Prostate gland (tissue), 2 donors: ENCODE measurements around the gene EARS2. TPM values are rescaled to one million over a fixed set of nuclear protein-coding genes. Genes with fewer than 3 reads are reported as not detected.

Experiments used
- DNase-seq: peaks from one replicate; pipeline ENCODE4 v3.0.0-alpha.2; 2019; ENCODE audit warnings: low spot score
- H3K27ac ChIP-seq, 2 donors: fragments of 200-600 bp; sonication (generic); 2 replicates each; pipeline ENCODE4 v1.5.1; 2017 to 2019
- H3K27me3 ChIP-seq: fragments of 200-600 bp; sonication (generic); replicated peaks from 2 replicates; pipeline ENCODE4 v1.5.1; 2019; ENCODE audit not compliant: insufficient read depth
- H3K36me3 ChIP-seq, 2 donors: fragments of 200-600 bp; sonication (generic); 1 replicate in 1 of 2; 2 replicates in 1 of 2; pipeline versions ENCODE4 v1.5.1 to v1.8.1; 2017 to 2019
- H3K4me1 ChIP-seq: fragments of 200-600 bp; sonication (generic); replicated peaks from 2 replicates; pipeline ENCODE4 v1.5.1; 2019
- H3K4me3 ChIP-seq, 2 donors: fragments of 200-600 bp; sonication (generic); 2 replicates each; pipeline ENCODE4 v1.5.1; 2017 to 2019
- H3K9me3 ChIP-seq: fragments of 200-600 bp; sonication (generic); 2 replicates; pipeline ENCODE4 v1.5.1; 2017
- CTCF ChIP-seq, 4 experiments: fragments of 200-600 bp in 2 of 4; fragments of 450-650 bp in 2 of 4; sonication (generic) in 2 of 4; IDR thresholded peaks; 1 replicate in 3 of 4; 2 replicates in 1 of 4; pipeline ENCODE4 v1.5.1; 2016 to 2019; ENCODE audit warnings: antibody characterized with exemption in 4 of 4, mild to moderate bottlenecking in 2 of 4, moderate library complexity in 2 of 4
- POLR2A ChIP-seq: fragments of 450-650 bp; IDR thresholded peaks from one replicate; pipeline ENCODE4 v1.6.1; 2016; ENCODE audit warnings: antibody characterized with exemption, mild to moderate bottlenecking
- POLR2AphosphoS5 ChIP-seq: sonication (generic); formaldehyde crosslinking; IDR thresholded peaks from one replicate; pipeline ENCODE4 v1.6.1; 2017; ENCODE audit warnings: antibody characterized with exemption
- WGBS: methylation state at CpG from one replicate; pipeline ENCODE4 v1.1.5; 2018; 5-methylcytosine and 5-hydroxymethylcytosine counted together
- intact Hi-C: fragments of 100-400 bp; cut with DNase I; formaldehyde crosslinking; loops from one replicate; pipeline ENCODE4 v1.14.2; 2022
- total RNA-seq, 2 donors: library from RNA; depleted of rRNA; stranded (reverse); fragments of >200 nt; gene quantifications; one replicate each; pipeline ENCODE4 v1.1.0, GENCODE V29; 2016

Gene EARS2
- total RNA-seq, 2 donors from 2014 or later, result 40.3 to 60.2 TPM

DNA sequence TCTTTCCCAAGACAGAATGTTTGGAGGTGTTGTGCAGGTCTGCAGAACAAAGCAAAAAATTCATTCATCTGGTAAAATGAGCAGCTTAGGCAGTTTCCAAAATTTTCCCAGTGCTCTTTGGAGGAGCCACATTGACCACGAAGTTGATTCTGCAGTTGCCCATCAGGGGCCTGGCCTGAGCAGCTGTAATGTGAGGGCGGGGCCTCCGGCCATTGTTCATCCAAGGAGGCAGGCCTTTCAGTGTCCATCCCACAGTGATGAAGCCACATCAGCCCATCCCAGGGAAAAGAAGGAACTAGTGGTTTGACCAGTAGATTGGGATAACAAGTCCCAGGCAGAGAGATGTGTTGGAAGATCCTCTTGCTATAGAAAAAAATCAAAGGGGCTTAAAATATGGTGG, 10.5 kb upstream of the EARS2 start:
- Histone ChIP-seq H3K9me3 (no peaks in the 10 kb centered on the region), H3K36me3 (peaks cover 8 to 23% of the 10 kb centered on the region in 2 donors), H3K4me3 (no peak overlapping the region), H3K4me1 (no peaks in the 10 kb centered on the region), H3K27me3 (no peaks in the 10 kb centered on the region), H3K27ac (no peak overlapping the region)
- intact Hi-C loops, result no loop called here
- WGBS, result 88% methylated on average over 3 of the region's 3 CpGs
- no peak for DNase-seq
- no peak for TF ChIP-seq CTCF (IDR thresholded peaks at IDR 0.05)
- TF ChIP-seq POLR2AphosphoS5, result no peak
- TF ChIP-seq POLR2A, result no peak

DNA sequence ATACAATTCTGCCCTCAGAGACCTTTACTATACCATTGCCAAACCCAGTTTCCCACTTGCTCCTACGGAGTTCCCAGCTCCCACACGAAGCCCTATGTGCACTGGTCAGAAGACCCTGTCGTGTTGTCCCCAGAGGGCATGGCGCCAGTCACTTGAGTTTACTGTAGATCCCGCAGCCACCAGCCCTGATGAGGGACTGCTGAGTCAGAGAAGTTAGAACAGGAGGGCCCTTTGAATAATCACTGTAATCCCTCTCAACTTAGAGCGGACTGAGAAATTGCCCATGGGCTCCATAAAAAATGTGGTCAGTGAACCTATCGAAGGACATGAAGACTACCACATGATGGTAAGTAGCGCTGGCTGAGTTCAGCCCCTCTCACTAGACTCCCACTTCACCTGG, 9.6 kb upstream of the EARS2 start:
- peaks cover 10 to 29% of the 10 kb centered on the region in 2 donors for H3K36me3 ChIP-seq

DNA sequence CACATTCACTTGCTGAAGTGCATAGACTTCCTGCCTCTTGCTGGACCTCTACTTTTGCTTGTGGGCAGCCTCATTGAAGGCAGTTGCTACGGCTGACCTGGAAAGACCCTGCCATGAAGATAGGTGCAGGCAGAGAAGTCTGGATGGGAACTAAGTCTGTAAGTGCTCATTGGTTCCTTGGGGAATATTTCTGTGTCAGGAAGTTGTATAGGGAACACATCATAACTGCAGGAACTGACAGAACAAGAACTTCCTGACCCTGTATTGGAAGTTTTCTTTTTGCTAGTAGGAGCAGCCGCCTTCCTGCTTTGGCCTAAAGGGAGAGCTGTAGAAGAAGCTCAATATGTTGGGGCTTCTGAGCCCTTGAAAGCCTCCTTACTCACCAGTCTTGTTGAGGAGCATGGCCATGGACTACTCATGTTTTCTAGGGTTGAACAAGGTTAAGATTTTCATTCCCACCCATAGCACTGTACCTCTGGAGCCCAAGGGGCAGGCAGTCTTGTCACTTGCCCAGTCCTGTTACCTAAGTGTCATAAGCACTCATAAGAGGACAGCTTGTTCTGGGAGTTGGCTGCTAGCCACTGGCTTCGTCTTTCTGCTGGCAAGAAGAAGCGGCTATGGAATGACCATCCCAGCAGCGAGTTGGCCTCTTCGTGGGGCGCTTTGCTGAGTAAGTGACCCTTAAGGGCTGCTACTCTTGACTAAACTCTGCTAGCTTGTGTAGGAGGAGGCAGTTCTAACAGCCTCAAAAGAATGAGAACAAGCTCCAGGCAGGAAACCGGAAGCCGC, 7.6 kb upstream of the EARS2 start:
- H3K27me3 ChIP-seq, result no peaks in the 10 kb centered on the region
- intact Hi-C loops, result no loop called here
- H3K9me3 ChIP-seq, result no peaks in the 10 kb centered on the region
- TF ChIP-seq CTCF (IDR thresholded peaks at IDR 0.05) (no peak), POLR2AphosphoS5 (peak; percentile 29)
- peak; percentile 22 for DNase-seq
- WGBS, result 54% methylated on average over 9 of the region's 9 CpGs
- H3K4me1 ChIP-seq, result no peaks in the 10 kb centered on the region
- no peak overlapping the region for H3K4me3 ChIP-seq
- peaks cover 17% of the 10 kb centered on the region in 2 donors for H3K36me3 ChIP-seq
- H3K27ac ChIP-seq, result no peak overlapping the region

More for the DNA sequence above, 9.6 kb upstream of the EARS2 start:
- no peak overlapping the region for H3K4me3 ChIP-seq
- no peaks in the 10 kb centered on the region for H3K9me3 ChIP-seq
- no peak overlapping the region for H3K27ac ChIP-seq
- TF ChIP-seq POLR2AphosphoS5 (no peak), POLR2A (no peak), CTCF (IDR thresholded peaks at IDR 0.05) (no peak)
- 95% methylated on average over 8 of the region's 8 CpGs for WGBS
- H3K27me3 ChIP-seq, result no peaks in the 10 kb centered on the region
- DNase-seq, result no peak
- intact Hi-C loops, result no loop called here
- H3K4me1 ChIP-seq, result no peaks in the 10 kb centered on the region

- no peak for DNase-seq
- peaks cover 17 to 18% of the 10 kb centered on the region in 2 donors for H3K36me3 ChIP-seq
- WGBS, result 86% methylated on average over 6 of the region's 6 CpGs
- no peaks in the 10 kb centered on the region for H3K27me3 ChIP-seq
- no peak overlapping the region for H3K27ac ChIP-seq
- no peaks in the 10 kb centered on the region for H3K9me3 ChIP-seq
- TF ChIP-seq POLR2A, result no peak
- no peak for TF ChIP-seq CTCF (IDR thresholded peaks at IDR 0.05)
- no peak for TF ChIP-seq POLR2AphosphoS5
- intact Hi-C loops, result no loop called here
- no peaks in the 10 kb centered on the region for H3K4me1 ChIP-seq
- no peak overlapping the region for H3K4me3 ChIP-seq
Observed at GRCh38 chr16:23563186-23563585, 6.0 kb upstream of the EARS2 start.

GRCh38 chr16:23562505-23562904, 5.4 kb upstream of the EARS2 start:
- H3K27ac ChIP-seq, result no peak overlapping the region
- H3K4me1 ChIP-seq, result no peaks in the 10 kb centered on the region
- no peaks in the 10 kb centered on the region for H3K27me3 ChIP-seq
- no peak for DNase-seq
- TF ChIP-seq POLR2A (no peak), CTCF (IDR thresholded peaks at IDR 0.05) (no peak), POLR2AphosphoS5 (no peak)
- intact Hi-C loops, result no loop called here
- WGBS, result 91% methylated on average over 13 of the region's 13 CpGs
- peaks cover 17 to 18% of the 10 kb centered on the region in 2 donors for H3K36me3 ChIP-seq
- no peak overlapping the region for H3K4me3 ChIP-seq
- H3K9me3 ChIP-seq, result no peaks in the 10 kb centered on the region
